ENCODE results near the gene PCSK7. TPM values are rescaled to one million over a fixed set of nuclear protein-coding genes. Genes with fewer than 3 reads are reported as not detected.

PCSK7 gene, protein sequence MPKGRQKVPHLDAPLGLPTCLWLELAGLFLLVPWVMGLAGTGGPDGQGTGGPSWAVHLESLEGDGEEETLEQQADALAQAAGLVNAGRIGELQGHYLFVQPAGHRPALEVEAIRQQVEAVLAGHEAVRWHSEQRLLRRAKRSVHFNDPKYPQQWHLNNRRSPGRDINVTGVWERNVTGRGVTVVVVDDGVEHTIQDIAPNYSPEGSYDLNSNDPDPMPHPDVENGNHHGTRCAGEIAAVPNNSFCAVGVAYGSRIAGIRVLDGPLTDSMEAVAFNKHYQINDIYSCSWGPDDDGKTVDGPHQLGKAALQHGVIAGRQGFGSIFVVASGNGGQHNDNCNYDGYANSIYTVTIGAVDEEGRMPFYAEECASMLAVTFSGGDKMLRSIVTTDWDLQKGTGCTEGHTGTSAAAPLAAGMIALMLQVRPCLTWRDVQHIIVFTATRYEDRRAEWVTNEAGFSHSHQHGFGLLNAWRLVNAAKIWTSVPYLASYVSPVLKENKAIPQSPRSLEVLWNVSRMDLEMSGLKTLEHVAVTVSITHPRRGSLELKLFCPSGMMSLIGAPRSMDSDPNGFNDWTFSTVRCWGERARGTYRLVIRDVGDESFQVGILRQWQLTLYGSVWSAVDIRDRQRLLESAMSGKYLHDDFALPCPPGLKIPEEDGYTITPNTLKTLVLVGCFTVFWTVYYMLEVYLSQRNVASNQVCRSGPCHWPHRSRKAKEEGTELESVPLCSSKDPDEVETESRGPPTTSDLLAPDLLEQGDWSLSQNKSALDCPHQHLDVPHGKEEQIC
- 93.6 TPM for total RNA-seq (ENCODE audit: unreplicated experiment)
- long read RNA-seq, full-length matches to known transcripts = 23 of 44 reads
- long read RNA-seq, partial matches to known transcripts = 8 of 44 reads
- long read RNA-seq, other reads (novel, unspliced or antisense) = 13 of 44 reads

DNA sequence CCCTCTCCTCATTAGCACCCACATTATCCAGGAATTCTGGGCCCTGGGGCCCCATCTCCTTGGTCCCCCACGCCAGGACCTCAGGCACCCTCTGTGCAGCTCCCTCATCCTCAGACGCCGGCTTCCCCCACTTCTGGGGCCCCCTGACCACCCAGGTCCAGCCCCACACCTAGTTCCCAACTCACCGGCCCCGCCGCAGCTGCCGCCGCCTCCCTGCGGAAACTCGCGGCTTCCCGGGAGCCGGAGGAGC lies at the start of gene PCSK7:
Gene PCSK7 (minus strand): TSS at position 232 of the 250 bp plus-strand sequence. CDS start 2,229 bp downstream, outside the sequence.
- TF ChIP-seq, protein P1, sequence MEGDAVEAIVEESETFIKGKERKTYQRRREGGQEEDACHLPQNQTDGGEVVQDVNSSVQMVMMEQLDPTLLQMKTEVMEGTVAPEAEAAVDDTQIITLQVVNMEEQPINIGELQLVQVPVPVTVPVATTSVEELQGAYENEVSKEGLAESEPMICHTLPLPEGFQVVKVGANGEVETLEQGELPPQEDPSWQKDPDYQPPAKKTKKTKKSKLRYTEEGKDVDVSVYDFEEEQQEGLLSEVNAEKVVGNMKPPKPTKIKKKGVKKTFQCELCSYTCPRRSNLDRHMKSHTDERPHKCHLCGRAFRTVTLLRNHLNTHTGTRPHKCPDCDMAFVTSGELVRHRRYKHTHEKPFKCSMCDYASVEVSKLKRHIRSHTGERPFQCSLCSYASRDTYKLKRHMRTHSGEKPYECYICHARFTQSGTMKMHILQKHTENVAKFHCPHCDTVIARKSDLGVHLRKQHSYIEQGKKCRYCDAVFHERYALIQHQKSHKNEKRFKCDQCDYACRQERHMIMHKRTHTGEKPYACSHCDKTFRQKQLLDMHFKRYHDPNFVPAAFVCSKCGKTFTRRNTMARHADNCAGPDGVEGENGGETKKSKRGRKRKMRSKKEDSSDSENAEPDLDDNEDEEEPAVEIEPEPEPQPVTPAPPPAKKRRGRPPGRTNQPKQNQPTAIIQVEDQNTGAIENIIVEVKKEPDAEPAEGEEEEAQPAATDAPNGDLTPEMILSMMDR (IDR thresholded peaks at IDR 0.05; ENCODE audit: unreplicated experiment) = no peak
- H3K27me3 Mint-ChIP-seq (ENCODE audit: unreplicated experiment) = peaks cover 14% of the 10 kb centered on the region
- peaks cover 26% of the 10 kb centered on the region for H3K4me1 Mint-ChIP-seq (ENCODE audit: unreplicated experiment)
- H3K27ac Mint-ChIP-seq (ENCODE audit: unreplicated experiment) = peak within 1 kb of the TSS; percentile 96
- no peaks in the 10 kb centered on the region for H3K9me3 Mint-ChIP-seq (ENCODE audit: unreplicated experiment)
- H3K4me3 Mint-ChIP-seq (ENCODE audit: unreplicated experiment) = peak within 1 kb of the TSS; percentile 99
- peak; percentile 67 for DNase-seq (ENCODE audit: low spot score)
- H3K36me3 Mint-ChIP-seq (ENCODE audit: low read depth, unreplicated experiment) = peaks cover 13% of the 10 kb centered on the region

DNA sequence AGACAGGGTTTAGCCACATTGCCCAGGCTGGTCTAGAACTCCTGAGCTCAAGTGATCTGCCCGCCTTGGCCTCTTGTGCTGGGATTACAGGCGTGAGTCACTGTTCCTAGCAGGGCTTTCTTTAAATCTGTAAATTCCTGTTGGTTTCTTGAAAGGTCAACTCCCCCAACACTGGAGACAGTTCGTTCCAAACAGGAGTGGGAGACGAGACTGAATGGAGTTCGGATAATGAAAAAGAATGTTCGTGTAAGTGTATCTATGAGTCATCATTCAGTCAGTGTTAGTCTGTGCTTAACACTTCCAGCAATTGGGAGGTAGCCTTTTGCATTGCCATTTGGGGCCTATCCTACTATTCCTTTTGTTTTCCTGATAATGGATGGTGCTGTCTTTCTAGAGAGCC lies 49.3 kb upstream of the PCSK7 start:
- no peaks in the 10 kb centered on the region for H3K9me3 Mint-ChIP-seq (ENCODE audit: unreplicated experiment)
- H3K27me3 Mint-ChIP-seq (ENCODE audit: unreplicated experiment) = no peaks in the 10 kb centered on the region
- H3K4me3 Mint-ChIP-seq (ENCODE audit: unreplicated experiment) = no peak overlapping the region
- TF ChIP-seq, protein P1 (IDR thresholded peaks at IDR 0.05; ENCODE audit: unreplicated experiment) = no peak
- DNase-seq (ENCODE audit: low spot score) = no peak
- no peaks in the 10 kb centered on the region for H3K4me1 Mint-ChIP-seq (ENCODE audit: unreplicated experiment)
- H3K36me3 Mint-ChIP-seq (ENCODE audit: low read depth, unreplicated experiment) = peaks cover 21% of the 10 kb centered on the region
- H3K27ac Mint-ChIP-seq (ENCODE audit: unreplicated experiment) = no peak overlapping the region

DNA sequence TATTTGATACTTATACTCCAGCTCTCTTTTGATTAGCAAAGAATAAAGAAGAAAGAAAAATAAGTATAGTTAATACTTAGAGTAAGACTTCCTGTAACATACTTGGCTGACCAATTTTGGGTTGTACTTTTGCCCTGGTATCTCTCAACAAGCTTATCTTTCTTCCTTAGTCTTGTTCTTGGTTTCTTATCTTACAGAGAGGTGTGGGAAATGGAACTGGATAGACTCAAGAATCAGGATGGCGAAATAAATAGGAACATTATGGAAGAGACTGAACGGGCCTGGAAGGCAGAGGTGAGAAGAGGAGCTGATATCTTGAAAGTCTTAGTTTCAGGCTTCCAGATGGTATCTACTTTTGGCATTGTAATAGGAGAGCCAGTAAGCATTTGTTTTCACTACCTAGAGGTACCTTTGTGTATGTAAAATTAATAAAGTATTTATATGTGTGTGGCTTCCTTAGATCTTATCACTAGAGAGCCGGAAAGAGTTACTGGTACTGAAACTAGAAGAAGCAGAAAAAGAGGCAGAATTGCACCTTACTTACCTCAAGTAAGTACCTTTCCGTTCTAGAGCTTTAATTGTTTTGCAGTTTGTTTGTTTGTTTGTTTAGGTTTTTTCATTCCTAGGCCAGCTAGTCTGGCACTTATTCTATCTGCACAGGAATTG lies 48.0 kb upstream of the PCSK7 start:
- peaks cover 19% of the 10 kb centered on the region for H3K36me3 Mint-ChIP-seq (ENCODE audit: low read depth, unreplicated experiment)
- TF ChIP-seq, protein P1 (IDR thresholded peaks at IDR 0.05; ENCODE audit: unreplicated experiment) = no peak
- DNase-seq (ENCODE audit: low spot score) = no peak
- no peaks in the 10 kb centered on the region for H3K27me3 Mint-ChIP-seq (ENCODE audit: unreplicated experiment)
- no peak overlapping the region for H3K4me3 Mint-ChIP-seq (ENCODE audit: unreplicated experiment)
- no peak overlapping the region for H3K27ac Mint-ChIP-seq (ENCODE audit: unreplicated experiment)
- H3K9me3 Mint-ChIP-seq (ENCODE audit: unreplicated experiment) = no peaks in the 10 kb centered on the region
- no peaks in the 10 kb centered on the region for H3K4me1 Mint-ChIP-seq (ENCODE audit: unreplicated experiment)

DNA sequence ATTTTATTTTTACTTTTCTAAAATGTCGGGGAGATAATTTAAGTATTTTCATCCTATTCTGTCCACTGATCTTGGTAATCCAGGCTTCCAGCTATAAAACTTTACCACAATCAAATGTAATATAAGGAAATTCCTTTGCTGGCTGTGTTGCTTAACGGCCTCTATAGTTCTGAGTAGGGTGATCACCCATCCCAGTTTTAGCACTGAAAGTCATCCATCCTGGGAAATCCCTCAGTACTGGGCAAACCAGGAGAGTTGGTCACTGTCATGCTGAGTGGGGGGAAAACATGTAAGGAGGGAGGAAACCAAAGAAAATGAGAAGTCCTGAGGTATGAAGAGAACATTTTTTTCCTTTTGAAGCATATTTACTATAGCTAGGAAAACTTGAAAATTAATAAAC lies 46.5 kb upstream of the PCSK7 start:
- TF ChIP-seq, protein P1 (IDR thresholded peaks at IDR 0.05; ENCODE audit: unreplicated experiment) = no peak
- H3K36me3 Mint-ChIP-seq (ENCODE audit: low read depth, unreplicated experiment) = peaks cover 20% of the 10 kb centered on the region
- DNase-seq (ENCODE audit: low spot score) = no peak
- no peak overlapping the region for H3K27ac Mint-ChIP-seq (ENCODE audit: unreplicated experiment)
- H3K27me3 Mint-ChIP-seq (ENCODE audit: unreplicated experiment) = no peaks in the 10 kb centered on the region
- H3K9me3 Mint-ChIP-seq (ENCODE audit: unreplicated experiment) = no peaks in the 10 kb centered on the region
- no peak overlapping the region for H3K4me3 Mint-ChIP-seq (ENCODE audit: unreplicated experiment)
- H3K4me1 Mint-ChIP-seq (ENCODE audit: unreplicated experiment) = no peaks in the 10 kb centered on the region
